Smooth muscle cell (in vitro differentiated cells): Measurements from ENCODE around the gene TAS2R46. TPM values are rescaled to one million over a fixed set of nuclear protein-coding genes. Genes with fewer than 3 reads are reported as not detected.

ENCODE experiments used
- DNase-seq: peaks from one replicate; lab custom pipeline; 2025; ENCODE audit not compliant: unreplicated experiment; lab: John Stamatoyannopoulos, UW
- H2AFZ ChIP-seq: fragments of 200-600 bp; sonication (generic); 2 replicates; pipeline ENCODE4 v1.6.0; 2016; ENCODE audit warnings: antibody characterized with exemption, low read depth, mild to moderate bottlenecking
- H3F3A ChIP-seq: fragments of 200-600 bp; sonication (generic); 2 replicates; pipeline ENCODE4 v1.6.0; 2017; ENCODE audit warnings: antibody characterized with exemption, low read depth
- H3K27ac ChIP-seq: fragments of 200-600 bp; sonication (generic); 2 replicates; pipeline ENCODE4 v1.5.1; 2016; ENCODE audit warnings: low read depth, mild to moderate bottlenecking
- H3K27me3 ChIP-seq: fragments of 200-600 bp; sonication (generic); 2 replicates; pipeline ENCODE4 v1.6.1; 2016; ENCODE audit warnings: low read depth, mild to moderate bottlenecking
- H3K36me3 ChIP-seq: fragments of 200-600 bp; sonication (generic); 2 replicates; pipeline ENCODE4 v1.5.1; 2016; ENCODE audit warnings: low read depth
- H3K4me1 ChIP-seq: fragments of 200-600 bp; sonication (generic); 2 replicates; pipeline ENCODE4 v1.5.1; 2016; ENCODE audit warnings: low read depth
- H3K4me2 ChIP-seq: fragments of 200-600 bp; sonication (generic); 2 replicates; pipeline ENCODE4 v1.6.0; 2016; ENCODE audit warnings: mild to moderate bottlenecking
- H3K4me3 ChIP-seq: fragments of 200-600 bp; sonication (generic); 2 replicates; pipeline ENCODE4 v1.5.1; 2016; ENCODE audit warnings: mild to moderate bottlenecking
- H3K79me2 ChIP-seq: fragments of 200-600 bp; sonication (generic); 2 replicates; pipeline ENCODE4 v1.6.0; 2016; ENCODE audit warnings: low read depth, mild to moderate bottlenecking
- H3K9ac ChIP-seq: fragments of 200-600 bp; sonication (generic); 2 replicates; pipeline ENCODE4 v1.6.0; 2016; ENCODE audit warnings: low read depth
- H3K9me3 ChIP-seq: fragments of 200-600 bp; sonication (generic); replicated peaks from 2 replicates; pipeline ENCODE4 v1.5.1; 2016; ENCODE audit warnings: low read depth
- H4K20me1 ChIP-seq: fragments of 200-600 bp; sonication (generic); 2 replicates; pipeline ENCODE4 v1.6.0; 2016; ENCODE audit warnings: low read depth
- WGBS: methylation state at CpG from one replicate; pipeline ENCODE4 v1.1.7; 2016; ENCODE audit warnings: low lambda C conversion rate; 5-methylcytosine and 5-hydroxymethylcytosine counted together
- polyA plus RNA-seq: library from polyadenylated mRNA; unstranded; fragments of >200 nt; fragmentation: Nextera tagmentation; extraction: Ambion mirVana; gene quantifications from 2 replicates; pipeline ENCODE4 v1.2.1, GENCODE V29; 2016
- total RNA-seq: library from RNA; depleted of rRNA; stranded (reverse); fragments of >200 nt; gene quantifications from 2 replicates; pipeline ENCODE4 v1.2.3, GENCODE V29; 2014
- TF ChIP-seq, protein P1 (sequence below): fragments of 200-600 bp; sonication (generic); IDR thresholded peaks from 2 replicates; pipeline ENCODE4 v1.5.1; 2017; ENCODE audit warnings: borderline replicate concordance, mild to moderate bottlenecking, antibody characterized with exemption; ENCODE audit not compliant: insufficient read depth, poor library complexity, severe bottlenecking

TAS2R46 gene
- total and polyA plus RNA-seq, 2 experiments from 2014 or later = 3.6 TPM; not detected in 1

GRCh38 chr12:11069854-11070365 lies 7.8 kb upstream of the TAS2R46 start:
- WGBS = 81% methylated on average over 5 of the region's 5 CpGs
- Histone ChIP-seq H3K4me3 (no peak overlapping the region), H3K4me2 (no peak overlapping the region), H3K4me1 (no peaks in the 10 kb centered on the region), H3K27ac (no peak overlapping the region), H3K9me3 (no peaks in the 10 kb centered on the region), H2AFZ (no peak overlapping the region), H3K79me2 (peaks cover 5% of the 10 kb centered on the region), H3K36me3 (no peaks in the 10 kb centered on the region), H3K9ac (no peak overlapping the region), H3K27me3 (no peaks in the 10 kb centered on the region), H4K20me1 (no peaks in the 10 kb centered on the region), H3F3A (no peaks in the 10 kb centered on the region)
- no peak for DNase-seq
- TF ChIP-seq, protein P1, sequence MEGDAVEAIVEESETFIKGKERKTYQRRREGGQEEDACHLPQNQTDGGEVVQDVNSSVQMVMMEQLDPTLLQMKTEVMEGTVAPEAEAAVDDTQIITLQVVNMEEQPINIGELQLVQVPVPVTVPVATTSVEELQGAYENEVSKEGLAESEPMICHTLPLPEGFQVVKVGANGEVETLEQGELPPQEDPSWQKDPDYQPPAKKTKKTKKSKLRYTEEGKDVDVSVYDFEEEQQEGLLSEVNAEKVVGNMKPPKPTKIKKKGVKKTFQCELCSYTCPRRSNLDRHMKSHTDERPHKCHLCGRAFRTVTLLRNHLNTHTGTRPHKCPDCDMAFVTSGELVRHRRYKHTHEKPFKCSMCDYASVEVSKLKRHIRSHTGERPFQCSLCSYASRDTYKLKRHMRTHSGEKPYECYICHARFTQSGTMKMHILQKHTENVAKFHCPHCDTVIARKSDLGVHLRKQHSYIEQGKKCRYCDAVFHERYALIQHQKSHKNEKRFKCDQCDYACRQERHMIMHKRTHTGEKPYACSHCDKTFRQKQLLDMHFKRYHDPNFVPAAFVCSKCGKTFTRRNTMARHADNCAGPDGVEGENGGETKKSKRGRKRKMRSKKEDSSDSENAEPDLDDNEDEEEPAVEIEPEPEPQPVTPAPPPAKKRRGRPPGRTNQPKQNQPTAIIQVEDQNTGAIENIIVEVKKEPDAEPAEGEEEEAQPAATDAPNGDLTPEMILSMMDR = no peak

- Histone ChIP-seq H2AFZ (no peak overlapping the region), H4K20me1 (peaks cover 11% of the 10 kb centered on the region), H3K27ac (no peak overlapping the region), H3K4me2 (no peak overlapping the region), H3K4me3 (no peak overlapping the region), H3K27me3 (no peaks in the 10 kb centered on the region), H3K4me1 (no peaks in the 10 kb centered on the region), H3K9ac (no peak overlapping the region), H3K79me2 (peaks cover 12% of the 10 kb centered on the region), H3K9me3 (no peaks in the 10 kb centered on the region), H3K36me3 (no peaks in the 10 kb centered on the region), H3F3A (no peaks in the 10 kb centered on the region)
- DNase-seq = no peak
- TF ChIP-seq, protein P1 = no peak
- WGBS = 75% methylated on average over 2 of the region's 2 CpGs
Measured at GRCh38 chr12:11067514-11067913, 5.4 kb upstream of the TAS2R46 start.

DNA sequence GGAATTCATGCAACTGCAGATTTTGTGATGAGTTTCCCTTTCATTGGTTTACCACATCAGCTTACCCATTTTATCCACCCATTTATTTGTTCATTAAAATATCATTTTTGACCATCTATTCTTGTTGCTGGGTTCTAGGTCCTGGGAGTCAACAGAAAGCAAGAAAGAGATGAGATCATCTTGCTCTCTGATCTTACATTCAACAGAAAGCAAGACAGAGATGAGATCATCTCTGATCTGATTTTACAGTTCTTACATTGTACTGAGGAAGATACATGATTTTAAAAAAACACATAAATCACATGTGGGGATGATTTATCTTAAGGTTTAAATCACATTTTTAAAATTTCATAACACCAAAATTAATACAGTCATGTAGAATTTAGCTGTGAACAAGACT lies 2.3 kb downstream of the TAS2R46 start:
- no peaks in the 10 kb centered on the region for H3F3A ChIP-seq
- no peak overlapping the region for H3K9ac ChIP-seq
- no peak overlapping the region for H3K27ac ChIP-seq
- no peak overlapping the region for H2AFZ ChIP-seq
- no peaks in the 10 kb centered on the region for H3K9me3 ChIP-seq
- TF ChIP-seq, protein P1 = no peak
- no peaks in the 10 kb centered on the region for H3K4me1 ChIP-seq
- H3K27me3 ChIP-seq = no peaks in the 10 kb centered on the region
- H3K36me3 ChIP-seq = no peaks in the 10 kb centered on the region
- DNase-seq = no peak
- H3K79me2 ChIP-seq = peaks cover 29% of the 10 kb centered on the region
- H3K4me3 ChIP-seq = no peak overlapping the region
- H3K4me2 ChIP-seq = no peak overlapping the region
- H4K20me1 ChIP-seq = peaks cover 36% of the 10 kb centered on the region

DNA sequence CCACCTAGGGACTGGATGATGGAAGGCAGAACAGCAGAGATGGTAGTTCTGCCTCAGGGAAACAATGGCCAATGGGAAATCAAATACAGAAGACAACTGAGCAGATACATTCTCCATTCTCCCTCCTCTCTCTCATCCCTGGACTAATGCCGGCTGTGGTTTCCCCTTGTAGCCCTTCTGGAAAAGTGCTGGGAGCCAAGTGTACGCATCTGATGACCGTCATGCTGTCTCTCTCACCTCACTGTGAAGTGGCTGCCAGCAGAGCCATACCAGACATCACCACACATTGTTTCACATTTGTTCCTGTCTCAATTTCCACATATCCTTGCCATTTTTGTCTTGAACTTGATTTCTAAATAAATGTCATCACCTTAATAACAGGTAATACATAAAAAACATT lies 3.1 kb downstream of the TAS2R46 start:
- H3K4me1 ChIP-seq = no peaks in the 10 kb centered on the region
- no peak for DNase-seq
- WGBS = 97% methylated on average over 3 of the region's 3 CpGs
- no peak overlapping the region for H3K9ac ChIP-seq
- TF ChIP-seq, protein P1 = no peak
- peaks cover 34% of the 10 kb centered on the region for H4K20me1 ChIP-seq
- H2AFZ ChIP-seq = no peak overlapping the region
- H3K79me2 ChIP-seq = peaks cover 32% of the 10 kb centered on the region
- no peaks in the 10 kb centered on the region for H3F3A ChIP-seq
- no peaks in the 10 kb centered on the region for H3K27me3 ChIP-seq
- H3K4me3 ChIP-seq = no peak overlapping the region
- no peaks in the 10 kb centered on the region for H3K36me3 ChIP-seq
- H3K9me3 ChIP-seq = no peaks in the 10 kb centered on the region
- no peak overlapping the region for H3K27ac ChIP-seq
- H3K4me2 ChIP-seq = no peak overlapping the region
